SH-SY5Y (cell line): ENCODE results near the gene SMOC1.

Source experiments
- GATA2 ChIP-seq: IDR thresholded peaks from 2 replicates; pipeline ENCODE4 v1.6.1; 2011; ENCODE audit warnings: mild to moderate bottlenecking, low read depth, low read length
- GATA3 ChIP-seq: IDR thresholded peaks from 2 replicates; pipeline ENCODE4 v1.6.1; 2011; ENCODE audit warnings: low read depth, mild to moderate bottlenecking, low read length, moderate library complexity

SMOC1 gene

DNA sequence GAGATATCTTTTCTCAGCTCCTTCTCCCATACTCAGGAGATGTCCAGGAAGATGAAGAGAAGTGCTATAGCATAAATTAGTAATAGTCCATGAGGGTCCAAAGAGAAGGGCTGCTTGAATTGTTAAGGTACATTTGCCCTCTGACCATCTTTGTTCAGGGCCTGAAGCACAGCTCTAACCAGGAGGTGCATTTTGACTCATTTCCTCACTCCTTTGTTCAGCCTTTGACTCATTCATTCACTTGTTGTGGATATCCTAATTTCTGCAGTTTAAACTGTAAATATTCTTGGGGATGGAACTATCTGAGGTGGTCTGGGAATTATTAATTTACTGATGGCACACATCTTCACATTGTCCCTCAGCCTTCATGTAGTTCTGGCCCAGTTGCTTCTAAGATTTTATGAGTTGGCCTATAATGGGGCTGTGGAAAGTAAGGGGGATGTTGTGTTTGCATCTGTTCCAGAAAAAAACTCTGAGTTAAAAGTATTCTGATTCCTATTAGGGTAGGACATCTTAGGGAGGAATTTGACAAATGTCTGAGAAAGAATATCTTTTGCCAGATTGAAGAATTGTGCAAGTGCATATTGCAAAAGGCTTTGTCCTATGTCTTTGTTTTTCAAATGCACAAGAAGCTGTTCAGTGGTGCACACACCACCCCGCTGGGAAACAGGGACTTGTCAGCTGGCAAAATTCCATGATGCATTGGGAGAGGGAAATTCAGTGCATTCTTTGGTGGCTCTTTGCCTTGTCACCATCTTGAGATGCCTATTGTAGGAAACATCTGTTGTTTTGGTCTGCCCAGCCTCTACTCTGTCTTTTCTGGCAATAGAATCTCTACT lies 22.1 kb downstream of the SMOC1 start:
- TF ChIP-seq GATA2 (no peak), GATA3 (no peak)

DNA sequence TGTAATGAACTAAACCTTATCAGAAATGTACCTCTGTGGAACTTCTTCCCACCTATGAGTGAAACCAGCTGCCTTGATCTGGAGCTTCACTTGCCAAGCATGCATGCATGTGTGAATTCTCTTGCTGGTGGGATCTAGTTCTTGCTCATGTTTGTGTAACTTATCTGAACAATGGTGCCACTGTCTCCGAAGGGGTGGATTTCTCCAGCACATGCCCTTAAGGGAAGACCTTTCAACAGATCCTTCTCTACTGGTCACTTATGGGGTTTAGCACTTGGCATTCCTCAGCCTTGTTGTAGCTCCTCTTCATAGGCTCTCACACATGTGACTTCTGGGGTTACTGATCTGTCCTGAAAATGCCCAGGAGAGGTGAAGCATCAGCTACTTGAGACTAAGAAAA lies 25.0 kb downstream of the SMOC1 start:
- no peak for TF ChIP-seq GATA3
- no peak for TF ChIP-seq GATA2

DNA sequence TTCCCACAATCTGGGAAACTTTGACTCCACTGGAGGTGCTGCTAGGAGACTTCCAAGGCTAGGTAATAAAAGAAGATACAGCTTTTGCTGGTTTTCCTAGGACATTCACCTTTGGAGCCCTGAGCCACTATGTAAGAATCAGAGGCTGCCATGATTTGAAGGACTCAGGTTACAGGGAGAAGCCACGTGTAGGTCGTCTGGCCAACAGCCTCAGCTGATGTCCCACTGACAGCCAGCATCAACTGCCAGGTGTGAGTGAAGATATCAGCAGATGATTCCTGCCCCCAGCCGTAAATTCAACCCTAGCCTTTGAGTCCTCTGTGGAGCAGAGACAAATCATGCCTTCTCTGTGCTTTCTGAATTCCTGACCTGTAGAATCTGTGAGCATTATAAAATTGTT lies 27.0 kb downstream of the SMOC1 start:
- TF ChIP-seq GATA3 (no peak), GATA2 (no peak)

DNA sequence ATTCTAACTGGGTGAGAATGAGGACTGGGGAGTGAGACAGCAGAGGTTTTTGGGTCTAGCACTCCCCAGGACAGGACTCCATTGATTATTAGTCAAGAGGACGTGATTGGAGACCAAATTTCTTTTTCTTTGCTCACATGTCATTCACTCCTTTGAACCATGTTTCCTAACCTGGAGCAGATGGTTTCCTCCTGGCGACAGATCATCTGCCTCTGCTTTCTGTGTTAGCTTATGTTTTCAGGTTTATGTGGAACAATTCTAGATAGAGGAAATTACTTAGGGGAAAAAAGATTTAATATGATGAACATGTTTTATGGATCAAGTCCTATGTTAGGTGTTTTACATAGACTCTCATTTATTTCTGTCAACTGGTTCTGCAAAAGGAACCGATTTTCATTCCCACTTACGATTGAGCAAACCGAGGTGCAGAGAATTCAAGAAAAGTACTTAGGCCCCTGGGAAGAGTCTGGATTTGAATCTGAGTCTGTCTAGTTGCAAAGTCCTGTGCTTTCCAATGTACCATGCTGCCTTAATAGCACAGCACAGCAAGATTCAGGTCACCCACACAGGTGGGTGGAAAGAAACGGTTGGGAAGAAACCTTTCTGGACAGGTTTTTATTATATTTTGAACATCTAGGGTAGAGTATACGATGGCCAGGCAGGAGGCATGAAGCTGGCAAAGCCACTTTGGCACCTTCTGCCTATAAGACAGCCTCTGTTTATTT lies 30.8 kb downstream of the SMOC1 start:
- TF ChIP-seq GATA2 (no peak), GATA3 (no peak)

DNA sequence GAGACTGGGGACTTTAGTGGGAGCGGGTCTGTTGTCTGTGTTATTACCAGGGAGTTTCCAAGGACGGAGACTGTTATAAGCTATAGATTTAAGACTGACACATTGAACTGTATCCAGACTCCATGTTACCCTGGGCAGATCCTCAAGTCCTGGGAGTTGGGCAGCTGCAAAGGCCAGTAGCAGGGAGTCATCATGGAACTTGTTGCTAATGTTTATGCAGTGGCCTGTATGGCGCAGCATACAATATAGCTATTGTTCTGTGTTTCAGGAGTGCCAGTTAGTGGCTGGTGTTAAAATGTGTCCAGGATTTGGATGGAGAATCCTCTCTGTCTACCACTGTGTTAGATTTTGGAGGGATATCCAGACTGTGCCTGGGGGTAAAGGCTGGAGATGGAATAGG lies 31.7 kb downstream of the SMOC1 start:
- TF ChIP-seq GATA3 = no peak
- no peak for TF ChIP-seq GATA2

DNA sequence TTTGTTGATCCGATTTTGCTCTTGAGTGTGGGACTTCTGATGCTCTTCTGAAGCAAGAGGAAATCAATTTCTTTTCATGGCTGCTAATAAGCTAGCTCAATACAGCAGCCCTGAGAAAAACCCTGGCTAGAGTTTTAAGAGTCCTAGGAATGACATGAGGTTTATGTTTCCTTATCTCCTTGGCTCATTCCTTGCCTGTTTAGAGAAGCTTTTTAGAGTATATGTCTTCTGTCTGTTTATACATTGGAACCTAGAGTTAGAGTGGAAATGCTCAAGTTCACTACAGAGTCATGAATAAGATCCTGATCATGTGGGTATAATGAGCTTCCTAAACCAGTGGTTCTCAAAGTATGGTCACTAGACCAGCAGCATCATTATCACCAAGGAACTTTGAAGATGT lies 34.5 kb downstream of the SMOC1 start:
- no peak for TF ChIP-seq GATA2
- no peak for TF ChIP-seq GATA3

DNA sequence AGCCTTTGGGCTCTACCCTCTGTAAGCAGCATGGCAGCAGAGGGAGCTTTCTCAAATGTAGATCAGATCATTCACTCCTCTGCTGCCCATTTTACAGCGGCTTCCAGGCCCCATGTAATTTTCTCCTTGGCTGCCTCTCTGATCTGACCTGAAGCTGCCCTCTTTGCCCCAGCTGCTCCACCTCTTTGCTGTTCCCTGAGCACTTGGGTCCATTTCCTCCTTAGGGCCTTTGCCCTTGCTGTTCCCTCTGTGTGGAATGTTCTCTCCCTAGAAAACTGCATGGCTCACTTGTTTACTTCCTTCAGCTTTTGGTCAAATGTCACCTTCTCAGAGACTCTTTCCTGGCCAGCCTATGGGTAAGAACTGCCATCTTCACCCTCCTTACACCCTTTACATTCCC lies 37.2 kb downstream of the SMOC1 start:
- TF ChIP-seq GATA2 (no peak), GATA3 (no peak)

DNA sequence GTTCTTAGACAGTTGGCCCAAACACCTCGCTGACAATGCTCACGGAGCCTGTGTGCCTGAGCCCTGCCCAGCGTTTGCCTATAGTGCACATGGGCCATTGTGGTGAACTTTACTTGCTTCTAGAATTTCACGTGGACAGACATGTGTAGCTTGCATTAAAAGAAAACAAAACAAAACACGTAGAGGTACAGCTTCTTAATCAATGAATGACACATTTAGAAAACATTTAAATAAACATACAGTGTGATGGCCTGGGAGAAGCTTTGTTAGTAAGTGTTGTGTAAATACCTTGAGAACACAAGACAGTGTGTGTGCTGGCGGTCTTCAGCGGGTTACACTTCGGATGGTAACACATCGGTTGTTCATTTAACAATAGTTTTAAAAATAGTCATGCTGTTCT lies 38.1 kb downstream of the SMOC1 start:
- TF ChIP-seq GATA2 = no peak
- TF ChIP-seq GATA3 = no peak

DNA sequence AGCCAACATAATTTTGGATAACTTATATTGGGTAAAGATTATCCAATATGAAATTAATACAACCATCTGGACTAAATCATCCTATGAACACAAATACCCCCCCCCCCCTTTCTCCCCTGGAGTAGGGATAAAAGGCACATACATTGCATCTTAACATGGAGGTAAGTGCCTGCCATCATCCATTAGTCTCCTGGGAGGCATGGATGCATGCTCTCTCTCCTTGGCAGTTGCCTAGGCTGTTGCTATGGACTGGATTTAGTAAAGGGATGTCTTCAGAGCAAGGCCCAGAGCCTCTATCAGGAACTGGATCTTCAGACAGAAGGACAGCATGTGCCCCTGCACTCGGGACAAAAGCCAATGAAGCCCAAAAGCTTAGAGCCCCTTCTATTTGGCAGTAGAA lies 40.6 kb downstream of the SMOC1 start:
- TF ChIP-seq GATA2 (no peak), GATA3 (no peak)

DNA sequence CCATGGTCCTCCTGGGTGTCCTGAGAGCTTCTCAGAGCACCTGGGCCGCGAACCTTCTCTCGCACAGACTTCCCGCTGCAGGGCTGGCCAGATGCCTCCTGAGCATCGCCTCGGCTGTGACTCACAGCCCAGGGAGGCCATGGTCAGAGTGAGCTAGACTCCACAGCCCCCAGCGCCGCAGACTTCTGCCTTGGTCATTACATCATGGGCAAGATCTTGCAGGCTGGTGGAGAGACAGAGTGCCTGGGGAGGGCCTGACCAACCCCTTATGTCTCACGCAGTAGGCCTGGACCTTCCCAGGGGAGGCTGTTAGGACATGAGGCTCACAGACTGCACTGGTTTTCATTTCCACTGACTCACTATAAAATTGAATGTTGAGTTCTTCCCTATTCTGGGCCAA lies 41.8 kb downstream of the SMOC1 start:
- TF ChIP-seq GATA2 (no peak), GATA3 (no peak)

DNA sequence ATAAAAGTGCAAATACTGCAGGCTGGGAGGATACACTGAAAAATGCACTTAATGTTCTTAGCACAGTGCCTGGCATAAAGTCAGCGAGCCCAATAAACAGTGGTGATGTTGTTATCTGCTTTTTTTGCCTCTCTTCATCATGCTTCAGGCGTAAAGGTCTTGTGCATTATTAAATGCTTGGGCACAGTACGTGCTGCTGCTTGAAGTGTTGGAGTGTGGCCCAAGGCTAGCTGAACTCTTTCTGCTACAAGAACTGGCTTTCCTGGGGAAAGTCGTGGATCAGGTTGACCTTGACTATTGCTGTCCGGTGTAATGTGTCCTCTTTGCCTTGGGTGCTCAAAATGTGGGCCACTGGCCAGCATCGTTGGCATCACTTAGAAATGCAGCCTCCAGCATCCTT lies 43.0 kb downstream of the SMOC1 start:
- no peak for TF ChIP-seq GATA3
- no peak for TF ChIP-seq GATA2

DNA sequence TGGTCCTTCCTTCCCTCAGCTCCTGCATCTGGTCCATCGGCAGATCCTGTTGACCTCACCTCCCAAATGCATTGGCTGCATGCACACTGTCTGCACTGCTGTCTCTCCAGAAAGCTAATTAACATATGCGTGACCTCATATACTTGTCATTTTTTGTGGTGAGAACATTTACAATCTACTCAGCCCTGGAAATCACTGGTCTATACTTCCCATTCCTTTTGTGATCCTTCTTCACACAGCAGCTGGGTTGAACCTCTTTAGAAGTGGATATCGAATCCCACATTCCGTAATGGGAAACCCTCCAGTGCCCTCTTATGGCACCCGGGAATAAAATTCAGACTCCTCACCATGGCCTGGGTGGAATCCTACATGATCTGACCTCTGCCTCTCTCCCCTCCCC lies 45.0 kb downstream of the SMOC1 start:
- TF ChIP-seq GATA2 = no peak
- TF ChIP-seq GATA3 = no peak

DNA sequence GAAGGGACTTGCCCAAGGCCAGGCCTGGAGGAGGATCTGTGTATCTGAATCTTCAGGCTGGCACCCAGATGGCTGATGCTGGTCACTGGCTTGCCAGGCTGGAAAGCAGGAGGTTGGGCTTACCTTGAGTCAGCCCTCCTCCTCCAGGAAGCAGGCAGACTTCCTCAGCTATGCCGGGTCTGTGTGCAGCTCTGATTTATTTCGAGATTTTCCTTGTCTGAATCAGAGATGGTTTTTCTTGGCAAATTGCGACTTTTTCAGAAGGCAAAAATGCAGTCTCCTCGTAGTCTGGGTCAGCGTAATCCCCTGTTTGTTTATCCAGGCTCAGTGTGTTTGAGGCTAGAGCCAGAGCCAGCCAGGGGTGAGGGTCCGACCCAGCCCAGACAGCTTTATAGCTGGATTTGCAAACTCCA lies 48.9 kb downstream of the SMOC1 start:
- TF ChIP-seq GATA2 = no peak
- TF ChIP-seq GATA3 = no peak

DNA sequence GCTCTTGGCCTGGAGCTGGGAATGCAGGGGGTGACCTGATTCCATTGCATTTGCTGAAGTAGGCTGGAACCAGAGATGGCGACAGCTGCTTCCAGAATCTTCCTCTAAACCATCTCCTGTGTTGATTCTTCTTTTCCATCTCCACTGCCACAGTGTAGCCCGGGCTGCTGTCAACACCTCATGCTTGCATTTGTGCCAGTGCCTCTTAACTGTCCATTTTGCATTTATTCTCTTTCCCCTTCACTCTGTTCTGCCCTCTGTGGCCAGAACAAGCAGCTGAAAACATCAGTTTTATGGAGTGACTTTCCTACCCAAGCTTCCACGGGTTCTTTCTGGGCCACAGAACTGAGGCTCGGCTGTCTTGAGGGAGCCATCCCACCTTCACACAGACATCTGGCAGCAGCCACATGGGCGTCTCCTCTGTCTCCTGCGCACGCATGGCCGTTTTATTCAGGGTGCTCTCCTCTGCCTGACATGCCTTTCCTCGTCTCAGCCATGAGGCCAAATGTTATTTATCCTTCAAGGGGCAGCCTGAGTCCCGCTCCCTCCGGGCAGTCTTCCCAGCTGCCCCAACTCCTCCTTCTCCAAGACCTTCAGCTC lies 51.7 kb downstream of the SMOC1 start:
- TF ChIP-seq GATA3 (no peak), GATA2 (no peak)

DNA sequence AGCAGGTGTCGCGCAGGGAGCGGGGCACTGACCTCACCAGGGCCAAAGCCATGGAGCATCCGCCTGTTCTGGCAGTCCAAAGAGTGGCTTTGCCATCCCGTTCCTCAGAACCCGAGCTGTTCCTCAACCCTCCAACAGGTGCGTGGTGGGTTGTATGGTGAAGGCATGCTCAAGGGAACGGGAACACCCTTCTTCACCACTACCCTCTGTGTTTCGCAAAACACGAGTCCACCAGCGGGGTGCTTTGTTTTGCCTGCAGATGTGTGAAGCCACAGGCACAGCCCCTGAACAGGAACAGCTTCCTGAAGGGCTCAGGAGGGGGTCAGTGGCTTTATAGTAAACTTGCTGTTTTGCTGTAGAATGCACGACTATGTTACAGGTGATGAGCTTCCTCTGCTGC lies 52.7 kb downstream of the SMOC1 start:
- TF ChIP-seq GATA3 (no peak), GATA2 (no peak)

DNA sequence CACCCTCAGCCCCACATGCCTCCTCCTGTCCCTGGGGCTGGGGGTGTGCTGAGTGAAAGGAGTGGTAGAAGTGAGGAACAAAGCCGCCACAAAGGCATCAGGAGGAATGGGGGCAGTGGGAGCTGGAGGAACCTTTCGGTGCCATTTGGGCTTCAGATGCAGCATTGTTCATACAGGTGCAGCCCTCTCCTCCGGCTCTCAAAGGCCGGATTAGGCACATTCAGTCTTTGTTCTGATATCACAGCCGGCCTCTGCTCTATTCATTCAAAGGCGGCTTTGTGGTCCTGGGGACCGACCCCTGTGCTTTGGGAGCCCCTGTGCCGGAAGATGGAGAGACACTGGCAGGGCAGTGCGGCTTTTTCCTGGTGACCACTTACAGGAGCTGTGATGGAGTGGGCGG lies 53.2 kb downstream of the SMOC1 start:
- TF ChIP-seq GATA2 = no peak
- TF ChIP-seq GATA3 = no peak
